Right ventricle myocardium inferior (tissue), 1 donor: ENCODE data around the gene STRN3. TPM values are rescaled to one million over a fixed set of nuclear protein-coding genes. Genes with fewer than 3 reads are reported as not detected.
"Not testable (repeated sequence)": the region's sequence is repeated elsewhere in the genome, so short reads cannot be mapped to it uniquely, and the experiment has no call there.

ENCODE experiments used
- ATAC-seq: fragments of 200-7000 bp; cut with Tn5 transposase; one replicate; pipeline ENCODE4 v1.9.1; 2020; ENCODE audit warnings: mild to moderate bottlenecking, moderate library complexity
- DNase-seq: peaks from one replicate; pipeline ENCODE4 v3.0.0; 2021; ENCODE audit errors: missing footprints
- intact Hi-C: fragments of 100-400 bp; cut with DNase I; formaldehyde crosslinking; loops from one replicate; pipeline ENCODE4 v1.11.0; 2022
- total RNA-seq: library from RNA; stranded (reverse); fragmentation: NEBNext Ultra II Directional; extraction: Animal tissue kit (Norgen Biotek cat#: 25700); gene quantifications from one replicate; pipeline ENCODE4 v1.2.1, GENCODE V29; 2021
- donor health status: DM: no; HTN: yes; CAD: no; lungs with severe emphysema.

Gene STRN3
- total RNA-seq, 1 donor from 2014 or later, result 48.4 TPM

DNA sequence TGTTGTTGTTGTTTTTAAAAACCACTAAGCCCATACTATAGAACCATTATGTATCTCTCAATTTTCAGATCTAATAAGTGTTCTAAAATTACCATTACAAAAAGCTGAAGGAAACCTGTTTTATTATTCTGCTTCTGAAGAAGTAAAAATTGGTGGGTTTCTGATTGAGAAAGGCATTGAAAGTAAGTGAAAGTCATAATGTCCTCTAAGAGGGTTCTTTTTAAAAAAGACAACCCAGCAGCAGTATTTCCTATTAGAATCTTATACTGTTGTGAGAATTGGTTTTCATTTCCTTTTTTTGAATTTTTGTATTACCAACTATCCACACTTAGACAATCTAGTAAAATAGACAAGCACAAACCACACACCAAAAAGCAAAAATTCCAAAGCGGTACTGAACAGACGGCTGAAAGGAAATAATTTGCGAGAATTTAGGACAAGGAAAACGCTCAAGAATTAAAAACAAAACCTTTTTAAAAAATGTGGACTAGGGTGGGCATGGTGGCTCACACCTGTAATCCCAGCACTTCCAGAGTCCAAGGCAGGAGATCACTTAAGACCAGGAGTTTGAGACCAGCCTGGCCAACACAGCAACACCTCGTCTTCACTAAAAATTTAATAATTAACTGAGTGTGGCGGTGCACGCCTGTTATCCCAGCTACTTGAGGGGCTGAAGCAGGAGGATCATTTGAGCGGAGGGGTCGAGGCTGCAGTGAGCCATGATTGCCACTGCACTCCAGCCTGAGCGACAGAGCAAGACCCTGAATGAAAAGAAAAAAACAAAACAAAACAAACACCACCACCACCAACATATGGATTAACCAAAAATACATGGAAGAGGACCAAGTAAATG, 67.4 kb downstream of the STRN3 start:
- ATAC-seq, result no peak
- intact Hi-C loops, result no loop called here
- DNase-seq, result no peak

DNA sequence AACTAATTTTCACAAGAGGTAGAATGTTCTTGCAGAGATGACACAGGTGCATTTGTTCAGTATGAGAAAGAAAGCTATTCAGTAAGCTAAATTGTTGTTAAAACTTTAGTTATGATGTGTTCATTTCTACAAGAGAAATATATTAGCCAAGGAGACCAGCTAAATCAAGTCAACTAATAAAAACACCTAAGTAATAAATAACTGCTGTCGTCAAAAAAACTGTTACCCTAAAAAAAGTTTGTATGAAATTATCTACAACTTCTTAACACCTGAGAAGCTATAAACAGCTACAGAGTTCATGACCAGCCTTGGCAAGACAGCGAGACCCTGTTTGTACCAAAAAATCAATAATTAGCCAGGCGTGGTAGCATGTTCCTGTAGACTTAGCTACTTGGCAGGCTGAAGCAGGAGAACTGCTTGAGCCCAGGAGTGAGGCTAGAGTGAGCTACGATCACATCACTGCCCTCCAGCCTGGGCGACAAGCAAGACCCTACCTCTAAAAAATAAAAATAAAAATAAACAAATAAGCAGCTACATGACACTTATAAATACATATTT, 68.3 kb downstream of the STRN3 start:
- no peak for ATAC-seq
- DNase-seq, result no peak
- intact Hi-C loops, result no loop called here

- DNase-seq (no peak), ATAC-seq (no peak)
- intact Hi-C loops, result no loop called here
Measured at GRCh38 chr14:30949651-30950050, 76.5 kb downstream of the STRN3 start.

GRCh38 chr14:30943694-30944093, 82.5 kb downstream of the STRN3 start:
- DNase-seq, result no peak
- ATAC-seq, result no peak
- intact Hi-C loops, result no loop called here

DNA sequence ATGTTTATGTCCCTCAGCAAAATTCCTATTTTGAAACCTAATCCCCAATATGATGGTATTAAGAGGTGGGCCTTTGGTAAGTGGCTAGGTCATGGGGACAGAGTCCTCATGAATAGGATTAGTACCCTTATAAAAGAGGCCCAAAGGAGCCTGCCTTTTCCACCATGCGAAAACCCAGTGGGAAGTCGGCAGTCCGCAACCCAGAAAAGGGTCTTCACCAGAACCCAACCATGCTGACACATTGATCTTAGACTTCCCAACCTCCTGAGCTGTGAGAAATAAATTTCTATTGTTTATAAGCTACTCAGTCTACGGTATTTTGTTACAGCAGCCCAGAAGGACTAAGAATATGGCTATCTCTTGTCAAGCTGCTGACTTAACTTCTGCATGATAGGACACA, 85.3 kb downstream of the STRN3 start:
- DNase-seq (no peak), ATAC-seq (peak; percentile 23)
- intact Hi-C loops, result no loop called here

DNA sequence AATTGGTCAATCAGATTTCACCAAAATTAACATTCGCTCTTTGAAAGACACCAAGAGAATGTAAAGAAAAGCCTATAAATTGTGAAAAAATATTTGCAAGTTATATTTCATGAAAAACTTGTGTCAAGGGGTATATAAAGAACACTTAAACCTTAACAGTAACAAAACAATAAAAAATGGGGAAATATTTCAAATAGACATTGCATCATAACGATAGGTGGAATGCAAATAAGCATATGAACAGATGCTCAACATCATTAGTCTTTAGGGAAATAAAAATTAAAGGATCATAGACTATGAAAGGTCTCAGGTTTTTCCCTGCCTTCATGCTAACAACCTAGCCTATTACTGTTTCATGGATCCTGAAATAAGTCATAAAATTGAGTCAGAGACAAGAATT, 87.6 kb downstream of the STRN3 start:
- ATAC-seq (no peak), DNase-seq (no peak)
- intact Hi-C loops, result no loop called here

- intact Hi-C loops, result no loop called here
- DNase-seq (no peak), ATAC-seq (no peak)
Measured at GRCh38 chr14:30935445-30935844, 90.7 kb downstream of the STRN3 start.

DNA sequence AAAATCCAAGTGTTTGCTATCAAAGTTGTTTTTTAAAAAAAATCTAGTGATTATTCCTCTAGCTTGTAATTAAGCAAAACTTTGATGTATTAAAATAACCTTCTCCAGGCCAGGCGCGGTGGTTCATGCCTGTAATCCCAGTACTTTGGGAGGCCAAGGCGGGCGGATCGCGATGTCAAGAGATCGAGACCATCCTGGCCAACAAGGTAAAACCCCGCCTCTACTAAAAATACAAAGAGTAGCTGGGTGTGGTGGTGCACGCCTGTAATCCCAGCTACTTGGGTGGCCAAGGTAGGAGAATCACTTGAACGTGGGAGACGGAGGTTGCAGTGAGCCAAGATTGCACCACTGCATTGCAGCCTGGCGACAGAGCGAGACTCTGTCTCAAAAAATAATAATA, 92.2 kb downstream of the STRN3 start:
- DNase-seq, intact Hi-C loops, ATAC-seq: not testable (repeated sequence)

DNA sequence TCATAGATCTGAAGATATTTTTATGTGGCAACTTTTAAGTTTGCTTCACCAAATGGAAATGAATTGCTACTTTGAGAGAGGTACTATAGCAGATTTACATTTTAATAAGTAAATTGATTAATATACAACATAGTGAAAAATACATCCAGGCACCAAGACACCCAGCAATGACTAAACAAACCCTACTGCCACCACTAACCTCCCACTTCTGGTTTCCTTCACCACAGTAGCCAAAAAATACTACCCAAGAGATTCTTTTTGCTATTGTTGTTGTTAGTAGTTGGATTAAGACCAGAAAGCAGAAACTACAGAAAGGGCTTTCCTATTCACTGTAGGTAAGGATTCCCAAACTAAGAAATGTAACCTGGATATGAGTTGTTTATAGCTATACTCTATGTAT, 97.7 kb downstream of the STRN3 start:
- ATAC-seq (no peak), DNase-seq (no peak)
- intact Hi-C loops, result no loop called here

DNA sequence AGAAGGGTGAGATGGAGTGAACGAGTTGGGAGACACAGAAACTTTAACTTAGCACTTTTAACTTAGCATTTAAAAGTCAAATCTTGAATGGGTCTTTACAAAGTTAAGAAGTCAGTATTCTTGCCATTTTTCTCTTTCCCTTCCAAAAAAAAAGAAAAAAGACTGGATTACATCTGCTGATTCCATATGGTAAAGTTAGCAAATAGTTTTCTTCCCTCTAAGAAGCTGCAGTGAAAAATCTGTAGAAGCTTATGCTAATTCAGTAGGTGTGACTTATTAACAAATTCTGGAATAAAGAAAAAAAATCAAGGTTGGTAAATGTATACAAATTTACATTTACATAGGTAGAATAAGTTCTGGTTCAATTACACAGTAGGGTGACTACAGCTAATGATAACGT, 100.9 kb downstream of the STRN3 start:
- DNase-seq (no peak), ATAC-seq (no peak)
- intact Hi-C loops, result no loop called here

DNA sequence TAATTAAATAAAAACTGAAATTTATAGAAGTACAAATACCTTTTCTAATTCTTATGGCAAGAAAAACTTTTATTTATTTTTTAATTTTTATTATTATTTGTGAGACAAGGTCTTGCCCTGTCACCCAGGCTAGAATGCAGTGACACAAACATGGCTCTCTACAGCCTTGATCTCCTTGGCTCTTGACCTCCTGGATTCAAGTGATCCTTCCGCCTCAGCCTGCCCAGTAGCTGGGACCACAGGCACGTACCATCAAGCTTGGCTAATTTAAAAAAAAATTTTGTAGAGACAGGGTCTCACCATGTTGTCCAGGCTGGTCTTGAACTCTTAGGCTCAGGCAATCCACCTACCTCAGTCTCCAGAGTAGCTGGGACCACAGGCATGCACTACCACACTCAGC, 104.4 kb downstream of the STRN3 start:
- DNase-seq (no peak), ATAC-seq (no peak)
- intact Hi-C loops, result no loop called here

- intact Hi-C loops, result no loop called here
- ATAC-seq, result no peak
- no peak for DNase-seq
Measured at GRCh38 chr14:30921305-30921704, 104.9 kb downstream of the STRN3 start.

DNA sequence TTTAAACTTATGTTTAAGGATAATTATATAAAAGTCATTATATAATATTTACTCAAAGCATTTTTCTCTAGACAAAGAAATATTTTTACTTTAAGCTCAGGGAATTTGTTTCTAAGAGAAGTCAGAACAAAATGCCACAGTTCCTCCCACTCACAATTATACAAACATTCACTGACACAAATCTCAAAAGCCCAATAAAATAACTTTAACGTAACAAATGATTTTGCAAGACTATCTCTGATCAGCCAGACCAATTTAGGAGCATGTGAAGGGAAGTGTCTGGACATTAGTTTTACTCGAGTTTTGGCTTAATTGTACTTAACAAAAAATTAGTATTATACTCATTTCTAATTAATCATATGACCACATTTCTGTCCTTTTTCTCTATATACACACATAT, 110.6 kb downstream of the STRN3 start:
- ATAC-seq (no peak), DNase-seq (no peak)
- intact Hi-C loops, result no loop called here

GRCh38 chr14:30914812-30915211, 111.4 kb downstream of the STRN3 start:
- DNase-seq (no peak), ATAC-seq (no peak)
- intact Hi-C loops, result no loop called here

GRCh38 chr14:30908826-30909225, 117.4 kb downstream of the STRN3 start:
- ATAC-seq, result no peak
- intact Hi-C loops, result no loop called here
- no peak for DNase-seq

DNA sequence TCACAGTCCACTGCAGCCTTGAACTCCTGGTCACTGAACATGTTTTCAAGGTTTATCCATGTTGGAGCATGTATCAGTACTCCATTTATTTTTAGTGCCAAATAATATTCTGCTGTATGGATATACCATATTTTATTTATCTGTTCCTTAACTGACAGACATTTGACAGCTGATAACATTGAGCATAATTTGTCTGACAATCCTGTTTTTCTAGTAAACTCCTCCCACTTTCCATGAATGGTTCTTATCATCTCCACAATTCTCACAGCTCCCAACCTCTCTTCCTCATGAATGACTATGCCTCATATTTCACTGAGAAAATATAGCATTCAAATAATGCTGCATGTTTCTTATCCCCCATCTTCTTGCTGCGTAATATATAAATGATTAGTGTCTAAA, 118.5 kb downstream of the STRN3 start:
- DNase-seq (no peak), ATAC-seq (no peak)
- intact Hi-C loops, result no loop called here

GRCh38 chr14:30906752-30907658, 119.2 kb downstream of the STRN3 start:
- ATAC-seq (no peak), DNase-seq (no peak)
- intact Hi-C loops, result no loop called here

- DNase-seq, result no peak
- no peak for ATAC-seq
- intact Hi-C loops, result no loop called here
Measured at GRCh38 chr14:30903285-30904124, 122.7 kb downstream of the STRN3 start.

DNA sequence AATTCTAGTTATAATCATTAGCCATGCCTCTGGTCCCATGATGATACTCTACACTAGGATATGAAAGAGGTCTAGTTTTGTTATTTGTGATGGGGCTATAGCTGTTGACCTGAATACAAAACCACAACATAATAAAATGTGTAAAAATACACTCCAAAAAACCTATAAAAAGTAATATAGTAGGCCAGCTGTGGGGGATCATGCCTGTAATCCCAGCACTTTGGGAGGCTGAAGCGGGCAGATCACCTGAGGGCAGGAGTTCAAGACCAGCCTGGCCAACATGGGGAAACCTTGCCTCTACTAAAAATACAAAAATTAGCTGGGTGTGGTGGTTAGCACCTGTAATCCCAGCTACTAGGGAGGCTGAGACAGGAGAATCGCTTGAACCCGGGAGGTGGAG, 129.1 kb downstream of the STRN3 start:
- DNase-seq, ATAC-seq: not testable (repeated sequence)
- intact Hi-C loops, result loop anchor here (5.0 kb wide), 1 partner anchor 240 kb away; no protein-coding TSS in a partner anchor
